ENCODE measurements around the gene SLC17A3.

DNA sequence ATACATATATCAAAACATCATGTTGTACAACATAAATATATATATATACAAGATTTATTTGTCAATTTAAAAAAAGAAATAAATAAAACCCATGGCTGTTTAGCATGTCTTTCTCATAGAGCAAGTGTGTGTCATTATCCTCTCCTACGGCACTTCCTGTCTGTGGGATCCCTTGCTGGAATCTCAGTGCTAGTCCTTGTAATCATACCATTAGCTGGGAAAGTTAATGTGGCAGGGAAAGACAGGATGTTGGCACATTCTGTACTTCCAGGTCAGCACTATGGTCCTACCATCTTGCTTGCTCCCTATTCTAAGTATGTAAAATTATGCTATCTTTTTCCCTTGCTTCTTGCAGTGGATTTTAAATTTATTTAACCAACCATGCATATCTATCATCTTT, 9.5 kb upstream of the SLC17A3 start:
- no peak for TF ChIP-seq AFF4 (CRISPR knock-in tag; IDR thresholded peaks at IDR 0.05; ENCODE audit: borderline replicate concordance)
- TF ChIP-seq AR (CRISPR knock-in tag; IDR thresholded peaks at IDR 0.05) = no peak
- TF ChIP-seq FOXP1 (CRISPR knock-in tag; IDR thresholded peaks at IDR 0.05; ENCODE audit: borderline replicate concordance) = no peak
- no peak for TF ChIP-seq JAZF1 (CRISPR knock-in tag; IDR thresholded peaks at IDR 0.05)
- TF ChIP-seq ZNF263 (CRISPR knock-in tag; IDR thresholded peaks at IDR 0.05; ENCODE audit: low read depth) = no peak
- no peak for TF ChIP-seq JUN (CRISPR knock-in tag; IDR thresholded peaks at IDR 0.05)
- TF ChIP-seq, protein P1, sequence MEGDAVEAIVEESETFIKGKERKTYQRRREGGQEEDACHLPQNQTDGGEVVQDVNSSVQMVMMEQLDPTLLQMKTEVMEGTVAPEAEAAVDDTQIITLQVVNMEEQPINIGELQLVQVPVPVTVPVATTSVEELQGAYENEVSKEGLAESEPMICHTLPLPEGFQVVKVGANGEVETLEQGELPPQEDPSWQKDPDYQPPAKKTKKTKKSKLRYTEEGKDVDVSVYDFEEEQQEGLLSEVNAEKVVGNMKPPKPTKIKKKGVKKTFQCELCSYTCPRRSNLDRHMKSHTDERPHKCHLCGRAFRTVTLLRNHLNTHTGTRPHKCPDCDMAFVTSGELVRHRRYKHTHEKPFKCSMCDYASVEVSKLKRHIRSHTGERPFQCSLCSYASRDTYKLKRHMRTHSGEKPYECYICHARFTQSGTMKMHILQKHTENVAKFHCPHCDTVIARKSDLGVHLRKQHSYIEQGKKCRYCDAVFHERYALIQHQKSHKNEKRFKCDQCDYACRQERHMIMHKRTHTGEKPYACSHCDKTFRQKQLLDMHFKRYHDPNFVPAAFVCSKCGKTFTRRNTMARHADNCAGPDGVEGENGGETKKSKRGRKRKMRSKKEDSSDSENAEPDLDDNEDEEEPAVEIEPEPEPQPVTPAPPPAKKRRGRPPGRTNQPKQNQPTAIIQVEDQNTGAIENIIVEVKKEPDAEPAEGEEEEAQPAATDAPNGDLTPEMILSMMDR (IDR thresholded peaks at IDR 0.05) = no peak
- TF ChIP-seq SP1 (CRISPR knock-in tag; conservative IDR thresholded peaks at IDR 0.05) = no peak
- TF ChIP-seq MAX (CRISPR knock-in tag; IDR thresholded peaks at IDR 0.05) = no peak
- no peak for TF ChIP-seq CREB1 (CRISPR knock-in tag; IDR thresholded peaks at IDR 0.05)
